CD4-positive, alpha-beta T cell treated with Interferon gamma for 1 hour (primary cell): ENCODE measurements around the gene SMIM36.
A peak's percentile ranks its signal among the peaks of the same experiment; 100 is the strongest.
"Not testable (repeated sequence)": the region's sequence is repeated elsewhere in the genome, so short reads cannot be mapped to it uniquely, and the experiment has no call there.

Experiments used
- DNase-seq: peaks from one replicate; pipeline ENCODE4 v3.0.0-alpha.2; 2020

The SMIM36 gene

GRCh38 chr17:55432358-55433028, 78.8 kb downstream of the SMIM36 start:
- DNase-seq, result no peak

GRCh38 chr17:55431914-55432313, 79.3 kb downstream of the SMIM36 start:
- not testable (repeated sequence) for DNase-seq

GRCh38 chr17:55430541-55431288, 80.5 kb downstream of the SMIM36 start:
- DNase-seq, result no peak

- no peak for DNase-seq
Measured at GRCh38 chr17:55427587-55427882, 83.7 kb downstream of the SMIM36 start.

- no peak for DNase-seq
Measured at GRCh38 chr17:55426851-55427586, 84.2 kb downstream of the SMIM36 start.

- no peak for DNase-seq
Measured at GRCh38 chr17:55424893-55425540, 86.2 kb downstream of the SMIM36 start.

- DNase-seq, result no peak
Measured at GRCh38 chr17:55423535-55423934, 87.7 kb downstream of the SMIM36 start.

- DNase-seq, result not testable (repeated sequence)
Measured at GRCh38 chr17:55422828-55423164, 88.5 kb downstream of the SMIM36 start.

GRCh38 chr17:55421179-55421934, 89.9 kb downstream of the SMIM36 start, which contains the start of gene MMD:
Gene MMD, minus strand, starts transcription at chr17:55421835. Its CDS starts 140 bp downstream, at chr17:55421695.
- DNase-seq, result no peak

- peak; percentile 29 for DNase-seq
Measured at GRCh38 chr17:55420776-55421178, 90.5 kb downstream of the SMIM36 start.

- peak; percentile 56 for DNase-seq
Measured at GRCh38 chr17:55420067-55420775, 91.0 kb downstream of the SMIM36 start.

- DNase-seq, result no peak
Measured at GRCh38 chr17:55418369-55419268, 92.6 kb downstream of the SMIM36 start.

GRCh38 chr17:55417411-55418268, 93.6 kb downstream of the SMIM36 start:
- no peak for DNase-seq

- DNase-seq, result no peak
Measured at GRCh38 chr17:55416470-55417052, 94.7 kb downstream of the SMIM36 start.

- no peak for DNase-seq
Measured at GRCh38 chr17:55416000-55416399, 95.3 kb downstream of the SMIM36 start.

- DNase-seq, result no peak
Measured at GRCh38 chr17:55414983-55415382, 96.3 kb downstream of the SMIM36 start.

- DNase-seq, result no peak
Measured at GRCh38 chr17:55413825-55414489, 97.3 kb downstream of the SMIM36 start.

- no peak for DNase-seq
Measured at GRCh38 chr17:55411463-55411855, 99.8 kb downstream of the SMIM36 start.
